Mammary epithelial cell (primary cell): Measurements from ENCODE around the gene PPP1R13L.

Experiments used
- EZH2 ChIP-seq: IDR thresholded peaks from 2 replicates; pipeline ENCODE4 v1.6.1; 2012; ENCODE audit warnings: low read length, inconsistent platforms, borderline replicate concordance
- TF ChIP-seq, protein P1 (sequence below), 2 donors: IDR thresholded peaks in 1 of 2; conservative IDR thresholded peaks in 1 of 2; 2 replicates each; pipeline ENCODE4 v1.5.1; 2011 to 2012; ENCODE audit warnings: inconsistent platforms in 2 of 2, low read length in 2 of 2, mild to moderate bottlenecking in 2 of 2, control low read depth in 1 of 2, low read depth in 1 of 2; ENCODE audit not compliant: insufficient read depth in 1 of 2; ENCODE audit errors: extremely low read depth in 1 of 2

- TF ChIP-seq EZH2: no peak
- TF ChIP-seq, protein P1, sequence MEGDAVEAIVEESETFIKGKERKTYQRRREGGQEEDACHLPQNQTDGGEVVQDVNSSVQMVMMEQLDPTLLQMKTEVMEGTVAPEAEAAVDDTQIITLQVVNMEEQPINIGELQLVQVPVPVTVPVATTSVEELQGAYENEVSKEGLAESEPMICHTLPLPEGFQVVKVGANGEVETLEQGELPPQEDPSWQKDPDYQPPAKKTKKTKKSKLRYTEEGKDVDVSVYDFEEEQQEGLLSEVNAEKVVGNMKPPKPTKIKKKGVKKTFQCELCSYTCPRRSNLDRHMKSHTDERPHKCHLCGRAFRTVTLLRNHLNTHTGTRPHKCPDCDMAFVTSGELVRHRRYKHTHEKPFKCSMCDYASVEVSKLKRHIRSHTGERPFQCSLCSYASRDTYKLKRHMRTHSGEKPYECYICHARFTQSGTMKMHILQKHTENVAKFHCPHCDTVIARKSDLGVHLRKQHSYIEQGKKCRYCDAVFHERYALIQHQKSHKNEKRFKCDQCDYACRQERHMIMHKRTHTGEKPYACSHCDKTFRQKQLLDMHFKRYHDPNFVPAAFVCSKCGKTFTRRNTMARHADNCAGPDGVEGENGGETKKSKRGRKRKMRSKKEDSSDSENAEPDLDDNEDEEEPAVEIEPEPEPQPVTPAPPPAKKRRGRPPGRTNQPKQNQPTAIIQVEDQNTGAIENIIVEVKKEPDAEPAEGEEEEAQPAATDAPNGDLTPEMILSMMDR (conservative IDR thresholded peaks at IDR 0.05 in 1 of 2, IDR thresholded peaks at IDR 0.05 in 1 of 2; ENCODE audit: extremely low read depth in 1 of 2, insufficient read depth in 1 of 2, low read depth in 1 of 2, low read length in 2 of 2): no peak
These were observed 59.4 kb downstream of the PPP1R13L start for GRCh38 chr19:45345506-45345860.
